Posterior vena cava (tissue), 2 donors: ENCODE results near the gene CTXN3. TPM values are rescaled to one million over a fixed set of nuclear protein-coding genes. Genes with fewer than 3 reads are reported as not detected.

Experiments
- DNase-seq: peaks from one replicate; pipeline ENCODE4 v3.0.0-alpha.2; 2020; ENCODE audit warnings: low spot score
- intact Hi-C, 2 donors: fragments of 100-400 bp; cut with DNase I; formaldehyde crosslinking; loops; one replicate each; pipeline versions ENCODE4 v1.14.1 to v1.14.2; 2022 to 2023
- long read RNA-seq, 2 donors: library from polyadenylated mRNA; unstranded; transcript quantifications; one replicate each; pipeline ENCODE4 v2.0.0, GENCODE V29; 2020 to 2021
- total RNA-seq, 2 donors: library from RNA; stranded (reverse); fragmentation: NEBNext Ultra II Directional; extraction: Animal tissue kit (Norgen Biotek cat#: 25700); gene quantifications; one replicate each; pipeline ENCODE4 v1.2.1, GENCODE V29; 2021
- donor health status: DM: yes; HTN: yes; CAD: no.
- donor health status: DM: yes; HTN: yes; CAD: no.

Gene CTXN3
- total RNA-seq: not detected
- long read RNA-seq, donor 1: 0 reads
- long read RNA-seq, donor 2: 0 reads

GRCh38 chr5:127649018-127649439, at the start of gene CTXN3:
Gene CTXN3, plus strand, starts transcription at chr5:127649082. Its CDS starts 8,440 bp downstream, at chr5:127657522.
- intact Hi-C loops: no loop called here
- DNase-seq: no peak

DNA sequence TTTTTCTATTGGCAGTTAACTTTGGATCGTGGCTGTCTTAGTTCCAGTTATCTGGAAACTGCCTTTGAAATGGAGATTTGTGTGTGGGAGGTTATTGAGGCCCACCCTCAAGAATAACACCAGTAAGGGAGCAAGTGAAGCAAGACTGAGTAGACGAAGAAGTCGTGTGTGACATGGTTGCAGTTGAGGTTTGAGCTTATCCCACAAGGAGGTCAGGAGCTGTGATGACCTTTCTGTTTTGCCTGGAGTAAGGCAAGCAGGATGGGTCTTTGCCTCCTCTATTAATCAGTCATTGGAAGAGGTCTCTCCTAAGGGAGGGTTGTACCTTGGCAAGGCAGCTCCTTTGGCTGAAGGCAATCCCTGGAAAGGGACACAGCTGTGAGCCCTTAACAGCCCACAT, 49.6 kb upstream of the CTXN3 start:
- no peak for DNase-seq
- intact Hi-C loops: no loop called here

DNA sequence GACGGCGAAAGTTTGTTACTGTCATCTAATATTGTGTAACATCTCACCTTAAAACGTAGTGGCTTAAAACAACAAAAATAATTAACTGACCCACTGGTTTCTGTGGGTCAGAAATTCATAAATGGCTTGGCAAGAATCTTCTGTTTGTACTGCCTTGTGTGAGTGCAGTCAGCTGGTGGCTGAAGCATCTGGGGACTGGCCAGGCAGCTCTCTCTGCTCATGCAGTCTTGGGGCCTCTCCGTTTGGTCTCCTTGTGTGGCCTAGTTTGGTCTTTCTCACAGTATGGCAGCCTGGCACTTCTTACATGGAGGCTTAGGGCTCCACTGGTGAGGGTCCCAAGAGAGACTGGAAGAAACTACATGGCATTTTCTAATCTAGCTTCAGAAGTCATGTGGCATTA, 49.0 kb upstream of the CTXN3 start:
- intact Hi-C loops: no loop called here
- no peak for DNase-seq

DNA sequence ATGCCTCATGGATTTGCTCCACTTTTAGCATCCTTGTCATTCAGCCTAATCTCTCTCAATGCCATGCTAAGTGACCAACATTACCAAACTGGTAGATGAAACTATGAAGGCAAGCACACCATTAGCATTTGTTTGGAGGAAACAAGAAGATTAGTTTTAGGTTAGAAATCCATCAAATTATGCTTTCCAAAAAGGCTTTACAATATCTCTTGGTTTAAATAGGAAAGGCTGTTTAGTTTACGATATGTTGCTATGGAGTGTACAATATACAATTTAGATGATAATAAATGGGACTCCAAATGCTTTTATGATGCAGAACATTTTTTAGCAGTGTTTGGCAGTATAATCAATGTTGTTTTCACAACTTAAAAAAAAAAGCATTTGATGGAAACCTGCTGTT, 47.8 kb upstream of the CTXN3 start:
- intact Hi-C loops: no loop called here

GRCh38 chr5:127601601-127602000, 47.3 kb upstream of the CTXN3 start:
- DNase-seq: no peak
- intact Hi-C loops: no loop called here

More for the DNA sequence above, 47.8 kb upstream of the CTXN3 start:
- DNase-seq: no peak

DNA sequence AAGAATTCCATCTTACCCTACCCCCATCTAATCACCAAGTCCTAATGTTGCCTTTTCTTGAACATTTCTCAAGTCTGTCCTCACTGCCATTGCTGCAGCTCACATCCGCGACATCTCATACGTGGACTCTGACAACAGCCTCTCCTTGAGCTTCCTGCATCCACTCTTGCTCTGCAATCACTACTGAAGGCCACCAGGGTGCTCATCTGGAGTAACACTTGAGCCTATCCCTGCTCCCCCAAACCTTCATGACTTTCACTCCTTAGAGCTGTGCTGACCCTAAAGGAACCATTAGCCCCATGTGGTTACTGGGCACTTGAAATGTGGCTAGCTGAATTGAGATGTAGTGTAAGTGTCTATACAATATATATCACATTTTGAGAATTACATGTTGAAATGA, 46.4 kb upstream of the CTXN3 start:
- intact Hi-C loops: no loop called here
- no peak for DNase-seq

DNA sequence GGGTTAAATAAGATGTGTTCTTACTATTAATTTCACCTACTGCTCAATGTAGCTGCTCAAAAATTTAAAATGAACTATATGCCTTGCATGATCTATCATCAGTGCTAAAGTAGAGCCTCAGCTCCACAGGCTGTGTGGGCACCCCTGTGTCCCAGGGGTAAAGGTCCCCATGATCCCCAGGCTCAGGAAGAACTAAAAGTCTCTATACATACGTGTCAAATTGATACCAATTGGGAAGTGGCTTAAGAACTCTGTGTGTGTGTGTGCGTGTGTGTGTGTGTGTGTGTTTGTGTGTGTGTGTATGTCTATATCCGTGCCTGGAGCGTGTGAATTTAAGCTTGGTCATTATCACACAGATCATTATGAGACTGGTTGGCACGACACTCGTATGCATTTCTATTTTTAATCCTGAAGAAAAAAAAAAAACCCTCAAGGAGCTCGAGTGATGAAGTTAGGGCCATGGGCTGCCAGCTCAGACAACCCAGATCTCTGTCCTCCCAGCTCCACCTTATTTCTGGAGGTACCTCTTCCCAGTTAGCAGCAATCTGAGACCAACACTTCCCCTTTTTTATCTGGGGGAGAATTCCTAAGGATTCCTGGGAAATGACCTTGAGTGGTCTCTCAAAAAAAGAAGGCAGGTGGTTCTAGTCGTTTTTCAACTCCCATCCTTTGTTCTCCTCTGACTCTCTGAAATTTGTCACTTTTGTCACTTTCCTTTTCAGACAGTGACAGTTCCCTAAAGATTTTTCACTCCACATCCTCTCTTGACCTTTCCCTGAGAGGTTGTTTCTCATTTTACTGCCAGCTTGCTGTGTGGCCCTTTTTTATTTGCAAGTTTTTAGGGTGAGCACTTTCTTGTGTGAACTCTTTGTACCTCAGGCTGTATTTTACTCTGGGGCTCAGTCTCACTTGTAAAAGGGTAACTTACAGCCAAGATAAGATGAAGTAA, 45.7 kb upstream of the CTXN3 start:
- DNase-seq: no peak
- intact Hi-C loops: no loop called here

- DNase-seq: no peak
Observed at GRCh38 chr5:127608077-127608660, 40.7 kb upstream of the CTXN3 start.

GRCh38 chr5:127609011-127609410, 39.9 kb upstream of the CTXN3 start:
- intact Hi-C loops: no loop called here
- no peak for DNase-seq

More at GRCh38 chr5:127608077-127608660, 40.7 kb upstream of the CTXN3 start:
- intact Hi-C loops: no loop called here

- intact Hi-C loops: no loop called here
- DNase-seq: no peak
Observed at GRCh38 chr5:127609957-127610356, 38.9 kb upstream of the CTXN3 start.

DNA sequence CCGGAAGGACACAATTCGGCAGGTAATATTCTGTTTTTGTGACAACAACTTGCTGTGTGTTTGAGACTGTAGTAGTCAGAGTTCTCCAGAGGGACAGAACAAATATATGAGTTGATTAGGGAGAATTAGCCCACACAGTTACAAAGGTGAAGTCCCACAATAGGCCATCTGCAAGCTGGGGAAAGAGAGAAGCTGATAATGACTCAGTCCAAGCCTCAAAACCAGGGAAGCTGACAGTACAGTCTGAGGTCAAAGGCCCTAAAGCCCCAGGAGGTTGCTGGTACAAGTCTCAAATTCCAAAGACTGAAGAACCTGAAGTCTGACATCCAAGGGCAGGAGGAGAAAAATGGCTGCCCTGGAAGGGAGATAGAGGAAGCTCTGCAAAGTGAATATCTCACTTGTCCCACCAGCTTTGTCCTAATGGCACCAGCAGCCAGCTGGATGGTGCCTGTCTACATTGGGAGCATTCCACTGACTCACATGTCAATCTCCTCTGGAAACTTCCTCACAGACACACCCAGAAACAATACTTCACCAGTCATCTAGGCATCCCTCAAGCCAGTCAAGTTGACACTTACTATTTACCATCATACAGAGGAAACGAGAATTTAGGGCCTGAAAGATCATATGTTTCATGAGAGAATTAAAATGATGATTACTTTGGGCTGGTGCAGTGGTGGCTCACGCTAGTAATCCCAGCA, 36.3 kb upstream of the CTXN3 start:
- intact Hi-C loops: no loop called here
- DNase-seq: no peak

- DNase-seq: no peak
- intact Hi-C loops: no loop called here
Observed at GRCh38 chr5:127615916-127616315, 33.0 kb upstream of the CTXN3 start.

- DNase-seq: no peak
- intact Hi-C loops: no loop called here
Observed at GRCh38 chr5:127619908-127620479, 28.9 kb upstream of the CTXN3 start.

DNA sequence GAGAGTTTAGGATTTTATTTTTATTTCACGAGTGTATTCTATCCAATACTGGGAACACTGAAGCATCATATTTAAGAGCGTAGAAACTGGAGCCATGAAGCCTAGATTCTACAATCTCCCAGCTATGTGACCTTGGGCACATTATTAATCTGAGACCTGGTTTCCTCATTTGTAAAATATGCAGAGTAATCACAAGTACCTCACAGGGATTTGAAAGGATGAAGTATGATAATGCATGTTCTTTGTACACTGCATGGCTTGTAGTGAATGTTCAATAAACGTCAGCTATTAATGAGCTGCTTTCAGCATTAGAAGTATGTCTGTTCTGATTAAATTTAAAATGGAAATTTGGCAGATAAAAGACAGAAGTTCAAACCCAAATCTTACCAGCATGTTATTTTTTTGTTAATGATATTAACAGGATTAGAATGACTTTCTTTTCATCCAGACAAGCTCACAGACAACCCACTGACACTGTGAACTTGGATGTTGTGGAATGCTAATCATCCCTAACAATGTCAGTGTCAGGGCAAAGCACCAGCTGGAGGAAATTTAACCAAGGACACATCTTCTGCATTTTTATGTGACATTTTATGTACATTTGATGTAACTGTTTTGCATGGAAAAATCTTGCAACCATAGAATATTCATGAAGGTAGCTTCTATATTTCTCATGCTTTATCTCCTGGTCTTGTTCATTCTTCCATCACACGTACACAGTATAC, 27.1 kb upstream of the CTXN3 start:
- intact Hi-C loops: no loop called here
- no peak for DNase-seq

GRCh38 chr5:127634007-127634406, 14.9 kb upstream of the CTXN3 start:
- intact Hi-C loops: no loop called here
- no peak for DNase-seq

DNA sequence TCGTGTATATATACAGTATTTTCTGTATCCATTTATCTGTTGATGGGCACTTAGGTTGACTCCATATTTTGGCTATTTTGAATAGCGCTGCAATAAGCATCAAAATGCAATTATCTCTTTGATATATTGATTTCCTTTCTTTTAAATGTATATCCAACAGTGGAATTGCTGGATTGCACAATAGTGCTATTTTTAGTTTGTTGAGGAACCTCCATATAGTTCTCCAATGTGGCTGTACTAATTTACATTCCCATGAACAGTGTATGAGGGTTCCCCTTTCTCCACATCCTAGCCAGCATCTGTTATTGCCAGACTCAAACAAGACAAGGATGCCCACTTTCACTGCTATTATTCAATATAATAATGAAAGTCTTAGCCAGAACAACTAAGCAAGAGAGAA, 9.1 kb upstream of the CTXN3 start:
- DNase-seq: no peak
- intact Hi-C loops: no loop called here

DNA sequence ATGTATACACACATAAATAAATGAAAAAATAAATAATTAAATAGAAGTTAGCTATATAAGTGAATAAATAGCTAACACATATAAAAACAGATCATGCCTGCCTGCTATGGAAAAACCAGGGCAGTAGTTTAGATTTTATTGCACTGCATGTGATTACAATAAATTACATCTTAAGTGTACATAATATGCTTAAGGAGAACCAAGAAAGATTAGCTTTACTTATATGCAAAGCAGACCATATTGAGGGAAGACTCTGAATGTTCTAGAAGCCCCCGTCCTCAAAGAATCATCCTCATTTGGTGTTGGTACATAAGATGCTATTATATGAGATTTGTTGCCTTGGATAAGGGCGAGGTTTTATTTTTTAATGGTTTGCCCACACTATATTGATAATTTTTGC, 5.9 kb upstream of the CTXN3 start:
- DNase-seq: no peak
- intact Hi-C loops: no loop called here

DNA sequence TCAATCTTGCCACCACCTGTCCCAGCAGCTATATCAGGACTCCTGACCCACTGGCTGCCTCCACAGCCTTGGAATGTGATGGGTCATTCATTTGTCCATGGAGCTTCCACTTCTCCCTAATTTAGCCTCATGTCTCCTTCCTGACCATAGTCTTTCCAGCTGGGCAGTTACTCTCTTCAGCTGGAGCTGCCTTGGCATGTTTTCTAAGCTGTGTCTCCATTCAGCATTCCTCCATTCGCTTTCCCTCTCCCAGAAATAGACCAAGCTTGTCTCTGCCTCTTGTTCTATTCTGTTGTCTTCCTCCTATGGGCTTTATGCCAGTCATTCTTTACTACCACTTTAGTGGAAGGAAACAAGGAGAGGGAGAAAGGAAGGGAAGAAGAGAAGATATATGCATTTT, 5.3 kb upstream of the CTXN3 start:
- DNase-seq: no peak
- intact Hi-C loops: no loop called here

- no peak for DNase-seq
- intact Hi-C loops: no loop called here
Observed at GRCh38 chr5:127645300-127645726, 3.6 kb upstream of the CTXN3 start.
